ENCODE results near the gene THOC7.

DNA sequence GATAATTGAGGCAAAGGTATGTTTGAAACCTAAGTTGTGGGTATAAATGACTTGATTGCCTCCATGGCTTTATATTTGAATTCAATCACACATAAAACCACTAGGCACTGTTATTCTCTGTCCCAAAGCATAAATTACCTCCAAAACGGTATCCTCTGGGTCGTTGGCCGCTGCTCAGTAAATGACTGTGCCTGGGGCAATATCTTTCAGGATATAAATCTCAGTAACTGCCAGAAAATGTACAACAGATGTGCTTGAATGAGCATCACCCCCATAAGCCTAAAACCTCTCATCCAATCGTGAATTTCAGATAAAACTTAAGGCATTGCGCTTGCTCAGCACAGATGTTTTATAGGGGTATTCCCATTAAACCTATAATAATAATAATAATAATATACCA lies 63.5 kb downstream of the THOC7 start:
- no peak for TF ChIP-seq CTCF (IDR thresholded peaks at IDR 0.05)
- TF ChIP-seq POLR2A (IDR thresholded peaks at IDR 0.05), result no peak
